DMS153 treated with DMSO at 0.1 percent for 48 hours (cell line): ENCODE data around the gene CDC42BPA.
"Not testable (repeated sequence)": the region's sequence is repeated elsewhere in the genome, so short reads cannot be mapped to it uniquely, and the experiment has no call there.

Experiments
- DNase-seq: peaks from one replicate; lab custom pipeline; 2025; ENCODE audit not compliant: unreplicated experiment; lab: John Stamatoyannopoulos, UW

CDC42BPA gene, protein sequence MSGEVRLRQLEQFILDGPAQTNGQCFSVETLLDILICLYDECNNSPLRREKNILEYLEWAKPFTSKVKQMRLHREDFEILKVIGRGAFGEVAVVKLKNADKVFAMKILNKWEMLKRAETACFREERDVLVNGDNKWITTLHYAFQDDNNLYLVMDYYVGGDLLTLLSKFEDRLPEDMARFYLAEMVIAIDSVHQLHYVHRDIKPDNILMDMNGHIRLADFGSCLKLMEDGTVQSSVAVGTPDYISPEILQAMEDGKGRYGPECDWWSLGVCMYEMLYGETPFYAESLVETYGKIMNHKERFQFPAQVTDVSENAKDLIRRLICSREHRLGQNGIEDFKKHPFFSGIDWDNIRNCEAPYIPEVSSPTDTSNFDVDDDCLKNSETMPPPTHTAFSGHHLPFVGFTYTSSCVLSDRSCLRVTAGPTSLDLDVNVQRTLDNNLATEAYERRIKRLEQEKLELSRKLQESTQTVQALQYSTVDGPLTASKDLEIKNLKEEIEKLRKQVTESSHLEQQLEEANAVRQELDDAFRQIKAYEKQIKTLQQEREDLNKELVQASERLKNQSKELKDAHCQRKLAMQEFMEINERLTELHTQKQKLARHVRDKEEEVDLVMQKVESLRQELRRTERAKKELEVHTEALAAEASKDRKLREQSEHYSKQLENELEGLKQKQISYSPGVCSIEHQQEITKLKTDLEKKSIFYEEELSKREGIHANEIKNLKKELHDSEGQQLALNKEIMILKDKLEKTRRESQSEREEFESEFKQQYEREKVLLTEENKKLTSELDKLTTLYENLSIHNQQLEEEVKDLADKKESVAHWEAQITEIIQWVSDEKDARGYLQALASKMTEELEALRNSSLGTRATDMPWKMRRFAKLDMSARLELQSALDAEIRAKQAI (N-terminal part only)

DNA sequence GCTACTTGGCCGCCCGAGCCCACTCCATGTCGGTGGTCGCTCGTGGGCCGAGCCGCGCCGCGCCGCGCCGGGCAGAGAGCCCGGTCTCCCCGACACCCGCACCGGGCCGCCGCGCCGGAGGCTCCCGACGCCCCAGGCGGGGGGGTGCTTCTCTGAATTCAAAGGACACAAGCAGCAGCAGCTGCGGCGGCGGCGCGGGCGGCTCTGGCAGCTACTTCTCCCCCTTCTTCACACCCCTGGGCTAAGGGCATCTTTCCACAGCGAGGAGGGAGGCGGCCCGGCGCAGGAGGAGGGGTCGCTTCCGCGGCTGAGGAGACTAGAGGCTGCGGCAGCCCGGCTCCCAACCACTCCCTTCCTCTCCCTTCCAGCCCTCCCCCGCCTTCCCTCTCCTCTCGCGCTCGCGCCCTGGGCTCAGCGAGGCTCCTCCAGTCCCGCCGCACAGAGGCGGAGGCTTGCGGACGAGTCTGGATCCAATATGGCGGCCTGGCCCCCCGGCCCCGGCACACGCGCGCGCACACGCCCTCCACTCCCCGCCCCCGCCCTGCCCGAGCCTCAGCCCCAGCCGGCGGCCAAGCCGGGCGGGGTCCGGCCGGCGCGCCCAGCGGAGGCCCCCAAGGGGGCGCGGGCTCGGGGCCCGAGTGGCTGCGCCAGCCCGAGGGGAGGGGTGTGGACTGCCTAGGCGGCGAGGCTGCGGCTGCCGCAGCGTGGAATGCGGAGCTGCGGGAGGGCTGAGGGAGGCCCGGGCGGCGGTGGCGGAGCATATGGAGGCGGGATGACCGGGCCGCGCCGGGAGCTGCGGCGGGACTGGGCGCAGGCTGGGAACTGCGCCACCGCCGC, at the start of gene CDC42BPA:
Gene CDC42BPA (minus strand): TSS at position 477 of the 837 bp plus-strand sequence. CDS start 1,310 bp downstream, outside the sequence.
- DNase-seq, result peak; percentile 84

DNA sequence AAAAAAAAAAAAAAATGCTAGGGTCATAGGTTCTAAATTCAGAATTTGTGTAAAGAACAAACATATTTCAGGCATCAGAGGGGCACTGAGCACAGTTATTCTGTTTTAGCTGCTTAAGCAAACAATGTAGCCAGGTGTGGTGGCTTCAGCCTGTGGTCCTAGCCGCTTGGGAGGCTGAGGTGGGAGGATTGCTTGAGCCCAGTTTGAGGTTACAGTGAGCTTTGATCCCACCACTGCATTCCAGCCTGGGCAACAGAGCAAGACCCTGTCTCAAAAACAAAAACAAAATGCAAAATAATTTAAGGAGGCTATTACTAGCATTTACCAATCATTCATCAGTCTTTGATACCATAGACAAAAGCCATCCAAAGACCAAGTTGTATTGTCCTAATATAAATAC, 49.7 kb upstream of the CDC42BPA start:
- no peak for DNase-seq

DNA sequence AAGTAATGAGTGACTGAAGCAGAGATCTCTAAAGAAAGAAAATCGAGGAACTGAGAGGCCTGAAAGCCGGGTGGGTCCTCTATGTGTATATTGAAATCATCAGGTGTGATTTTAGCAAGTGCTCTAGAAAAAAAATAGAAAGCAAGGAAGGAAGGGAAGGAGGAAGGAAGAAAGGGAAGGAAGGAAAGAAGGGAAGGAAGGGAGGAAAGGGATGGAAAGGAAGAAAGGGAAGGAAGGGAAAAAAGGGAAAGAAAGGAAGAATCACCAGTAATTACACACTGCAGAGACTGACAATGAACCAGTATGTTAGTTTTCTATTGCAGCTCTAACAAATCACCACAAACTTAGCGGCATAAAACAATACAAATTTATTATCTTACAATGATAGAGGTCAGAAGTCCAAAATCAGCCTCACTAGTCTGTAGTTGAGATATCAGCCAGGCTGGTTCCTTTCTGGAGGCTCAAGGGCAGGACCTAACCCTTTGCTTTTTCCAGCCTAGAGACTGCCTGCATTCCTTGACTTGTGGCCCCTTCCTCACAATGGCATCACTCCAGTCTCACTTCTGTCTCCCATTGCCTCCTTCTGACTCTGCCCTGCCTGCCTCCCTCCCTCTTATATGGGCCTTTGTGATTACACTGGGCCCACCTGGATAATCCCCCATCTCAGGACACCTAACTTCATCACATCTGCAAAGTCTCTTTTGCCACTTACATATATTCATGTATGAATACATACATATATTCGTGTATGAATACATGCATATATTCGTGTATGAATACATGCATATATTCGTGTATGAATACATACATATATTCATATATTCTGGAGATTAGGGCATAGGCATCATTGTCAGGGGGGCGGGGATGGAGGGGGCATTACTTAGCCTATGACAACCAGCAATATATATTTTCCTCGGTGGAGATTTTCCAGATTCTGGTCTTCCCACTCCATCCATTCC, 47.5 kb upstream of the CDC42BPA start:
- no peak for DNase-seq

DNA sequence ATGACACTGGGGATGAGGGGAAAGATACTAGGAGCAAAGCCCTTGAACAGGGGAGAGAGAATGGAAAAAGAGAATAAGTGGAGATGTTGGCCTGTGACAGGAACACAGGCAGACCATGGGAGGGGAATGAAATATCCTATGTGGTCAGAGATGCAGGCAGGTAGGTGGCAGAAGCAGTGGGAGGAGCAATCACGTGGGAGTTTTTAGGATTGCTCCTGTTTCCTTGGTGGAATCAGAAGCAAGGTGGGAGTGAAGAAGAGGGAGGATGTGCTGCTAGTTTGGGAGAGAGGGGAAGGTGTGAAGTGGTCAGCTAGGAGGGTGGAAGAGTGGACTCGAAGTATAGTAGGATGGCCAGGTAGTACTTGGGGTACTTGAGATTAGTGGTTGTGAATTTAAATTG, 46.4 kb upstream of the CDC42BPA start:
- DNase-seq, result no peak

DNA sequence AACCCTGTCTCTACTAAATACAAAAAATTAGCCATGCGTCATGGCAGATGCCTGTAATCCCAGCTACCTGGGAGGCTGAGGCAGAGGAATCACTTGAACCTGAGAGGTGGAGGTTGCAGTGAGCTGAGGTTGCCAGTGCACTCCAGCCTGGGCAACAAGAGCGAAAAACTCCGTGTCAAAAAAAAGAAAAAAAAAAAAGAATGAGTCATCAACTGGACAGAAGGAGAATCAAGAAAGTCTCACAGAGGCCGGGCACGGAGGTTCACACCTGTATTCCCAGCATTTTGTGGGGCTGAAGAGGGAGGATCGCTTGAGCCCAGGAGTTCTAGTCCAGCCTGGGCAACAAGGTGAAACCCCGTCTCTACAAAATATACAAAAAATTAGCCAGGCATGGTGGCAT, 45.5 kb upstream of the CDC42BPA start:
- DNase-seq, result no peak

DNA sequence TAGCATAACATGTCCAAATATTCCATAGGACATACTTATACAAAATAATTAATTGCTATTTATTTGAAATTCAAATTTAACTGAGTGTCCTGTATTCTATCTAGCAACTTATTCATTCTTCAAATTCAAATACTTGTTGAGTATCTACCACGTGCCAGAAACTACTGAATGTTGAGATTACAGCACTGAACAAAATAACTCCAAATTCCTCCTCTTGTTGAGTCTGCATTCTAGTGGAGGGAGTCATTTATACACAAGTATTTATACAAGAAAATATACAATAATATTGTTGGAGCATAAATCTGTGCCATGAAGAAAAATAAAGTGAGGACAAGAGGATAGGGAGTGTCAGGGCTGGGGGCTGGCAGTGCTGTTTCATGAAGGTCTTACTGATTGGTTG, 43.7 kb upstream of the CDC42BPA start:
- DNase-seq, result no peak

DNA sequence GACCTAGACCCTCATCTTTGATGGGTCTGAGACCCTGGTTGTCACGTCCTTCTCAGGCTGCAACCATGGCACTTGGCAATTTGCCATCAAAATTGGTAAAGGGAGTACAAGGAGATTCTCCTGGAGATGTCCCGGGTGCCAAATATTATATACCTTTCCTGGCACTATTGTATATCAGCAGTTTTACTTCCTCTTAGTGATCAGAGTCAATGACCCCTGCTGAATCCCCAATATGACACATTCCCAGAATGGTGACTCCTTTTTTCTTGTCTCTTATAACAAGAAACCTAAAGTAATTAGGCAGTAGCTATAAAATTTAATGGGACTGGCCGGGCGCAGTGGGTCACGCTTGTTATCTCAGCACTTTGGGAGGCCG, 39.6 kb upstream of the CDC42BPA start:
- DNase-seq, result no peak

DNA sequence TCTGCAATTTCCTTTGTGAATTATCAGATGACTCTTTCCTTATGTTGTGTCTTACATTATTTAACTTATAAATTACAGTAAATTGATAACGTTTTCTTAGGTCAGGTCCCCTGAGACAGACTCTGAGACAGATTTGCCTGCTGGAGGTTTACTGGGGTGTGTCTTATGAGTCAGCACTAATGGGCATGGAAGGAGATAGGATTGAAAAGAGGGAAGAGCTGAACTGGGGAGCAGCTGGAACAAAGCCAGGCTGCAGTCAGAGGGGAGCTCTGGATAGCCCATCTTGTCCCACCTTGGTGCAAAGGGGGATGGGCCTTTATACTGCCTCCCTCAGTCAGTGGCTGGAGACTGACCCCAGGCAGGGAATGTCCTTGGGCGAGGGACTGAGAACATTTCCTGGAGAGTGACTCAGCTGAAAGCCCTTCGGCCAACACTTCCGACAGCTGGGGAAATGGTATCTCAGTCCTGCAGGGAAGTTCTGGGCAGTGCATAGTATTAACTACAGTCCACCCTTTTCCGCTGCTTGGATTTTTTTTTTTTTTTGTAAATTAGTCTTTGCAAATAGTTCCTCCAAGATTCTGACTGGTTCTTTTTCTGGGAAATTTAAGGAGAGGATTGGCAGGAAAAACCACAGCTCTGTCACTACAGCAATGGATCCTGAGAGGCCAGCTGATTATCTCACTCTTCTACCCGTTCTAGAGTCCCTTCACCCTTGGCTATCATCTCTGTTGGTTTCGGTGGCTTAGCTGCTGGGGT, 39.1 kb upstream of the CDC42BPA start:
- DNase-seq, result no peak

DNA sequence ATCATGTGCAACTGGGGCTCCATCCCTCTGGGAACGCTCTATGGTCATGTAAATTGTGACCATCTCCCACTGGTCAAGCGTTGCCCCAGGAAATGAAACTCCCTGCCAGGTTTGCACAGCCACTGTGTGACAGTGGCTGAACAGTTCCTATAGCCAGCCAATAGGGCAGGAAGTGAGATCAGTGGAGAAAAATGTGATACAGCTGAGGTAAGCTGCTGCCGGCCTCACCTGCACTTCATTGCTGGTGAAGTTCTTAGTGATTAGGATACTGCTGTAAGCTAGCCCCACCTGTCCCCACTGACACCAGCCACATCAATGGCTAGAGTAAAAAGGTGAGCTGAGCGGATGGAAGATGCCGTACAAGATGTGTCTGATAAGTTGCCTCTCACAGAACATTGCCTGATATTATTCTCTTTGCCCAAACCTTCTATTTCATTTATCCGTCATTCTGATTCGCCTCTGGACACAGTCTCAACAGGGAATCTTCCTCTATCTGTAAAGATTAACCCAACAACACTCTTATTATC, 38.4 kb upstream of the CDC42BPA start:
- DNase-seq, result peak; percentile 31

DNA sequence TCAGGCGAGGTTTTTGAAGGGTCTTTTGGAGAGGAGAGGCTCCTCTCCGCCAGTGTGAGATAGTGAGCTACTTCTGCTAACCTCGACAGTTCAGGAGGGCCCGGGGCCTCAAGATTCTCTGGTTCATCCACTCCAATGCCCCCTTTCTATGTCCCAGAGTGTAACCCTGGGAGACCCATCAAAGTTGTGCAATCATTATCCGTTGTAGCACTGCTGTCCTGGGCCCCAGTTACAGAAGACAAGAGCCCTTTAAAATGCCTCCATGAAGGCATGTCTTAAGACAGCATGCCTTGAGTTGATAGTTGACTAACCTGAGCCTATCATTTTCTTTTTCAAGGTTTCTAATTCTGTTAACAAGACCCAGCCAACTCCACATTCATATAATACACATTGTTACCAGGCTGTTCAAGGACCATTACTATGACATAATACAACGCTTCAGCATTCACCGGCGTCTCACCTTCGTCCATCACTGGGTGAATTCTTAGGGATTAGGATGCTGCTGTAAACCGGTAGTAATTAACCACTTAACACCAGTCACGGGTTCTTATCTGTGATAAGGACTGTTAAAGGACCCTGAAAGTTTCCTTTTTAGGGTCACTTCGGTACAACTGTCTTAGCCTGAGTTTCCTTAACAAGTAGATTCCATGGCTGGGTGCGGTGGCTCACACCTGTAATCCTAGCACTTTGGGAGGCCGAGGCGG, 37.4 kb upstream of the CDC42BPA start:
- DNase-seq, result no peak

DNA sequence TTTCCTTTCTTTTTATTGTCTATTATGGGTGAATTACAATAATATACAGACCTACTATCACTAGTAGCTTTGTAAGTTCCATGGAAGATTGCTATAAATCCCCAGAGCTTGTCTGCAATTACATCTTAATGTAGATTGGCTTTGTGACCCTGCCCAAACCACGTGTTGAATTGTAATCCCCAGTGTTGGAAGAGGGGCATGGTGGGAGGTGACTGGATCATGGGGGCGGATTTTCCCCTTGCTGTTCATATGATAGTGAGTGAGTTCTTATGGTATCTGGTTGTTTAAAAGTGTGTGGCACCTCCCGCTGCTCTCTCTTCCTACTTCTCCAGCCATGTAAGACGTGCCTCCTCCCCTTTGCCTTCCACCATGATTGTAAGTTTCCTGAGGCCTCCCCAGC, 34.9 kb upstream of the CDC42BPA start:
- DNase-seq, result no peak

DNA sequence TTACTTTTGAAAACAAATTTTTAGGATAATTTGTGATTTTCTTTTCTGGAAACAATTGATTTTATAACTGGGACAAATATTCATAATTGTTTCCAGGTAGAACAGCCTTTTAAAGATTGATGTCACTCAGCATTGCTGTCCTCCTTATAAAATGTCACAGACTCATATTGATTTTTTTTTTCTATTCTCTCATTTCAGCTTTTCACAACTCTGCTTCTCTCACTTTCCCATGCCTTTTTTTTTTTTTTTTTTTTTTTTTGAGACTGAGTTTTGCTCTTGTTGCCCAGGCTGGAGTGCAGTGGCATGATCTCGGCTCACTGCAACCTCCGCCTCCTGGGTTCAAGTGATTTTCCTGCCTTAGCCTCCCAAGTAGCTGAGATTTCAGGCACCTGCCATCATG, 33.9 kb upstream of the CDC42BPA start:
- DNase-seq, result not testable (repeated sequence)

DNA sequence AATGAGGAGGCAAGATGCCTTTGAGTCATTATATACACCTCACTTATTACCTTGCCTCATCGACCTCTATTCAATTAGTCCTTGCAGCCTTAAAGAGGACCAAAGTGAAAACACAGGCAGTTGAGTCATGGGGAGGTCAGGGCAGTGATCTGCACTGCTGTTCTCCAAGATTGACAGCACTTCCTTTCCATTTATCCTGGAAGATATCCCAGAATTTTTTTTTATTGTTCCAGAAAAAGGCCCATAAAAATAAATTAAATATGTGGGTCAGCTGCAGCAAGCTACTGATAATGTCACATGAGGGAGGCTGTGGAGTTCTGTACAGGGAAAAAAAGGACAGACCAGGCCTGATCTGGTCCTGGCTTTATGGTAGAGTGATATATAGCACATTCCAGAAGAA, 33.2 kb upstream of the CDC42BPA start:
- no peak for DNase-seq

DNA sequence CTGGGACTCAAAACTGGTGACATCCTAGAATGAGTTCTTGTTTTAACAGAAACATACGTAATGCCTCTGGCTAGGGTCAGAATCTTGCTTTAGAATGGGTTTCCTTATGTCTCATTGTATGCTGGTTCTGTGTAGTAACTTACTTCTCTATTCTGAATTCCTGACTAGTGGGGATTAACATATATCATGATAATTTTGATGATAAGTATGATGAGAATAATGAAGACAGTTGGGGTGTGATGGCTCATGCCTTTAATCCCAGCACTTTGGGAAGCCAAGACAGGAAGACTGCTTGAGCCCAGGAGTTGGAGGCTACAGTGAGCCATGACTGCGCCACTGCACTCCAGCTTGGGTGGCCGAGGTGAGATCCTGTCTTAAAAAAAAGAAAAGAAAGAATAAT, 31.7 kb upstream of the CDC42BPA start:
- DNase-seq, result no peak

DNA sequence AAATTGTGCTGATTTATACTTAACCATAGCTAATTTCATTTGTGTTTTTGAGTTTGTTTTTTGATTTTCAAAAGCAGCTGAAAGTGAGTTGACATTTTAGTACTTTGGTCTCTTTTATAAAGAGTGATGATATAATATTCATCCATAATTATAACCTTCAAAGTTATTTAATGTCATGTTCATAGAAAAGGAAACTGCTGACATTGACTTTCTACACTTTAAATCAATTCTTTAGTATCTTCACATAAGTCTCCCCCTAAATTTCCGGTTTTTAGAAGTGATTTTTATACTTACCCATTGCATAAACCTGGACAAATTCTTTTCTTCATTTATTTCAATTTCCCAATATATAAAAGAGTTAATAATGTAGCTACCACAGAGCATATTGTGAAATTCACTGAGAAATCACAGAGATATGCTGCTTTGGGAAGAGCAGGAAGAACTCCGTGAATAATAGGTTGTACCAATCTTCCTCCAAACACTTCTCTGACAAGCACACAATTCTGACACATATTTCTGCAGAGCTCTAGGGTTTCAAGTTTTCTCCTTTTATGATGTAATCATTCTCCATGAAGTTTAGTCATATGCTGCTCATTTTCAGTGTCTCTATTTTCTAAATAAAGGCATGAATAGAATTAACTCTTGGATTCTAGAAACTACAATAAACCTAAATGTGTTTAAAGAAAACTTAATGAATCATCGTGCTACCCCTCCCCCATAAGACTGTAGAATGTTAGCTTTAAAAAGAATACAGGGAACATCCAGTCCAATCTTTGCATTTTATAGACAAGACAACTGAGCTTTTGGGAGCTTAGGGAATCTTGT, 25.6 kb upstream of the CDC42BPA start:
- DNase-seq, result no peak

DNA sequence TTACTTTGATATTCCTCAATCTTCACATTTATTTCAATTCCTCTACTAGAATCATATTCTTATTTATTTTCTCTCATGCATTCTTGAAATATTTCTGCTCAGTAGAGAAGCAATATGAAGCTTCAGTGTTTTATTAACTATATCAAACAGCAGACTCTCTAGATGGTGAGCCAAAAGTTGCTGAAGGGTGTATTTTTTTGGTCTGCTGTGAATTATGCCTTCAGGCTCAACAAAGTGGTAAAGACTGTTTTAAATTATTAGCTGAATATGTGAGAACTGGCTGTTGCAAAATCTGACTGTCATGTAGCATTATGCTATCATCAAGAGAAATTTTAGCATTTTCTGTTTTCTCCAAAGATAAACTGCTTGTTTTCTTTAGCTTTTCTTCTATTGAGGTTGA, 24.9 kb upstream of the CDC42BPA start:
- DNase-seq, result no peak

DNA sequence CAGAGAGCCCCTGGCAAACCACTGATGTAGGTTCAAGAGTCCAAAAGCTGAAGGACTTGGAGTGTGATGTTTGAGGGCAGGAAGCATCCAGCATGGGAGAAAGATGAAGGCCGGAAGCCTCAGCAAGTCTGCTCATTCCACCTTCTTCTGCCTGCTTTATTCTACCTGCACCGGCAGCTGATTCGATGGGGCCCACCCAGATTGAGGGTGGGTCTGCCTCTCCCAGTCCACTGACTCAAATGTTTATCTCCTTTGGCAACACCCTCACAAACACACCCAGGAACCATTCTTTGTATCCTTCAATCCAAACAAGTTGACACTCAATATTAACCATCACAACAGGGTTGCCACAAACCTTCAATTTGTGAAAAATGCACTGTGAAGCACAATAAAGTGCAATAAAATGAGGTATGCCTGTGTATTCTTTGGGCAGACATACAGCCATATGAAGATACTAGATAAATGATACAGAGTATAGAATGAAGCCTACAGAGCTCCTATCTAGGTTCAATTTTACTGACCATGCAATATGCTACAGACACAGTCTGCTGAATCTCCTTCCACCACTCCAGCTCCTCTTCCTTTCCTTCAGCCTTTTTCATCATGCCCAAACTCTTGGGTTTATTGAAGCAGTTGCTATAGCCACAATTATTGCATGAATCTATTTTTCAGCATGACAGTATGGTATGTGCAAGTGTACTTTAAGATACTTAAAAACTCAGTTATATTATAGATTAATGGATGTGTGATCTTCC, 24.0 kb upstream of the CDC42BPA start:
- no peak for DNase-seq
